Stimulated activated CD8-positive, alpha-beta memory T cell treated with anti-CD3 and anti-CD28 coated beads, Interleukin-4, amount 100 ng/mL, for 24 hours (primary cell): ENCODE data around the gene ZNF226.
"Not testable (repeated sequence)": the region's sequence is repeated elsewhere in the genome, so short reads cannot be mapped to it uniquely, and the experiment has no call there.

Experiments used
- DNase-seq: peaks from one replicate; pipeline ENCODE4 v3.0.0-alpha.2; 2020; ENCODE audit warnings: low read depth

The ZNF226 gene

DNA sequence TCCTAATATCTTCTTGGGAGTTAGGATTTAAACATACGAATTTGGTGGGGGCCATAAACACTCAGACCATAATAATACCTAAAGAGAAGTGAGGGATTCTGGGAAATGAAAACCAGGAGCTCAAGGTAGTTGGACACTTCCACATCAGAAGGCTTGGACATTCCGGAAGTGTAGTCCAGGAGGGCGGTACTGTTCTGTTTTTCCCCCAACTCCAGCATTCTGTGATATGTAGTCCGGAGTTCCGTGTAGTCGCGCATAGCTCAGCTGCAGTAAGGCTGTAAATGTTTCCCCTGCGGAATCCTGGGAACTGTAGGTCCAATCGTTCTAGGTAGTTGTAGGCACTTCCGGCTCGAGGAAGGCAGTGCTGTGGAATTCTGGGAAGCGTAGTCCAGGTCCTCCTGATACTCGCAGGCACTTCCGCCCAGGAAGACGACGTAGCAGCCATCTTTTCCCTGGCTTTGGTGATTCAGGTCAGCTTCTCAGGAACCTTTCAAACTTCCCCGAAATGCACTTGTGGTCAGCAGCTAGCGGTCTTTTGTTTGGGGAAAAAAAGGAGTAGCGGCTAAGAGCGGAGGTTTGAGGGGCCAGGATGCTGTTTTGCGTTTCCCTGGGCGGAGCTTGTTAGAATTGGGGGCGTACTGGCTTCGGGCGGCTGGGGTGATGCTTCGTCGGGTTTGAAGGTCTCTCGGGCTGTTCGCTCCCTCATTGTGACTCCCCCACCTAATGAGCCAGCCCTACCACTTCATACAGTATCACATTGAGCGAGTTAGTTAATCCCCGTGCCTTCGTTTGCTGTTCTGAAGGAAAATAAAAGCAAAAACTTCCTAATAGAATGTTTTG is at the start of gene ZNF226:
Gene ZNF226, plus strand, starts transcription at position 428 of the 840 bp plus-strand sequence. CDS start 4,981 bp downstream, outside the sequence.
- DNase-seq: peak; percentile 72

DNA sequence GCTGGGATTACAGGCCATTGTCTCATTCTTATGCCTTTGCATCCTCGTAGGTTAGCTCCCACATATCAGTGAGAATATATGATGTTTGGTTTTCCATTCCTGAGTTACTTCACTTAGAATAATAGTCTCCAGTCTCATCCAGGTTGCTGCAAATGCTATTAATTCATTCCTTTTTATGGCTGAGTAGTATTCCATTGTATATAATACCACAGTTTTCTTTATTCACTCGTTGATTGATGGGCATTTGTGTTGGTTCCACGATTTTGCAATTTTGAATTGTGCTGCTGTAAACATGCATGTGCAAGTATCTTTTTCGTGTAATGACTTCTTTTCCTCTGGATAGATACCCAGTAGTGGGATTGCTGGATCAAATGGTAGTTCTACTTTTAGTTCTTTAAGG is 43.7 kb upstream of the ZNF226 start:
- not testable (repeated sequence) for DNase-seq

DNA sequence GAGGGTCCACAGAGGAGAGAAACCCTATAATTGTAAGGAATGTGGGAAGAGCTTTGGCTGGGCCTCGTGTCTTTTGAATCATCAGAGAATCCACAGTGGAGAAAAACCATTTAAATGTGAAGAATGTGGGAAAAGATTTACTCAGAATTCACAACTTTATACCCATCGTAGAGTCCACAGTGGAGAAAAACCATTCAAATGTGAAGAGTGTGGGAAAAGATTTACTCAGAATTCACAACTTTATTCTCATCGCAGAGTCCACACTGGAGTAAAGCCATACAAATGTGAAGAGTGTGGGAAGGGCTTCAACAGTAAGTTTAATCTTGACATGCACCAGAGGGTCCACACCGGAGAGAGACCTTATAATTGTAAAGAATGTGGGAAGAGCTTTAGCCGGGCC is 32.9 kb upstream of the ZNF226 start:
- no peak for DNase-seq

DNA sequence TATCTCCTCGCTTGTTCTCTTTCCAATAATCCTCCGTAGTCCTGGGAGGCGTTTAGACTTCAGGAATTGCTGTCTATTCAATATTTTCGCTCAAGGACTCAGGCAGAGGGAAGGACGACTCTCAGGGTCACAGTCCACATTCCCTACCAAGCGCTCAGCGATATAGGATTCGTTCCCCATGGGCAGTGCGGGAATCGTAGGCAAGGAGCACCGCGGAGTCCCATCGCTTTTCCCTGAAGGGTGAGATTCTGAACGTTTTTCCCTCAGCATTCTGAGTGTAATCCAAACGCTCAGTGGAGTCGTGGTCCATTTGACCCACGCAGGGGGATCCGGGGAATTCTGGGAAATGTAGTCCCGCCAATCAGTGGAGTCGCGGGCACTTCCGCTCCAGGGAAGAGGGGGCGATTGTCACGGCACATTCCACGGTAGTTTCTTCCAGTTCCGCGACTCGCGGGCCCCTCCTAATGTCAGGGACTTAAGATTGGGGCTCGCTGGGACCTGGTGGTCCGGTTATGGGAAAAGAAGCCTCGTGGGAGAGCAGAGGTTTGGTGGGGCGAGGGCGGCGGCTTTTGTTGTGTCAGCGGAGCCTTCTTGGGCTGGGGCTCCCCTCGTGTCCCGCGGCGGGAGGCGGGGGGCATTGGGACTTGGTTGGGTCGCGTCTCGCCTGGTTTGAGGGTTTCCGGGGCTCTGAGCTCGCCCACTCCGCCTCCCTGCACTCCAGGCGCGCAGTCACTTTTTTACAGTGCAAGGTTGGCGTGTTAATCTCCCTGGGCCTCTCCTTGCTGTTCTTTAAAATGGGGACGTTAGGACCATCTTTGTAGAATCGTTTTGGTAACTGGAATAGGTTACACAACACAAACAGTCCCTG is 23.5 kb upstream of the ZNF226 start, which contains the start of gene ZNF234:
Gene ZNF234, plus strand, starts transcription at position 364 of the 868 bp plus-strand sequence. CDS start 3,079 bp downstream, outside the sequence.
- DNase-seq: peak; percentile 55

DNA sequence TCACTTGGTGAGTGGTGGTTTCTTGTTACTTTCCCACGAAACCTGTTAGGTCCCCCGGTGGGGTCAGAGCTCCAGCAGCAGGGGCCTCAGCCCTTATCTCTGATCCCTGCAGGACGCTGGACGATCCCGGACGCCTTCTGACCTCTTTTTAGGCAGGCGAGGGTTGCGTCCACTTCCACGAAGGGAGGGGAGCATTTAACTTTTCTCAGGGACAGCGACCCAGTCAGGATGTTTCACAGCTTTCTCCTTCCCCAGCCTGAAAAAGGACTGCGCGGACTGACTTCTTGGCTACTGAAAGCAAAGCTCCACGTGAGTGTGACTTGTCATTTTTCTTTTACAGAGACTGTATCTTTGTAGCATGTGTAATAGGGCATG is 22.9 kb upstream of the ZNF226 start:
- no peak for DNase-seq

DNA sequence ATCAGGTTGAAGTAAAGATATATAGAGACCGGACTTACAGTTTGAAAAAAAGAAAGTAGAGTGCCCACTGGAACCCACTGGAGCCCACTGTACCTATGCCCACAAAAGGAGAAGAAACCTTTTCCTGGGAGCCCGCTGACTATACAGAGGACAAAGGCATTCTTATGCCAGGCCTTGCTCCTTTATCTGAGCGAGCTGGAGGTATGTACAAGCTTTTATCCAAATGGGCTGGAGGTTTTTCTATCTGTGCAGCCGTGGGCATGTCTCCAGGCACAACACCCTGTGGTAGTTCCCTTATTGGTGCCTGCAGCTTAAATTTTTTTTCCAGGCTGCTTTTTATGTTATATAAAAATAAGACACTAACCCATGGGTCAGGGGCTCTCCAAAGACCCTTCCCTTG is 15.1 kb upstream of the ZNF226 start:
- DNase-seq: no peak

DNA sequence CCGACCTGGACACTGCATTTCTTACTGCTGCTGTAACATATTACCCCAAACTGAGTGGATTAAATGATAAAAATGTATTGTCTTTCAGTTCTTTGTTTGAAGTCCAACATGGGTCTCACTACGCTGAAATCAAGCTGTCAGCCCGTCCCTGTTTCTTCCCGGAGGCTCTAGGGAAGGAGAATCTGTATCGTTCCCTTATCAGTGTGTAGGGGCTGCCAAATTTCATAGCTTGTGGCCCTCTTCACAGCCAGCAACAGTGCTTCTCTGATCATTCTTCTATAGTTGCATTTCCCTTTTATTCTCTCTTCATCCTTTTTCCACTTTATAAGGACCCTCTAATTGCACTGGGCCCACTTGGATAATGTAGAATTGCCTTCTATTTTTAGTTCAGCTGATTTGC is 13.4 kb upstream of the ZNF226 start:
- DNase-seq: no peak

DNA sequence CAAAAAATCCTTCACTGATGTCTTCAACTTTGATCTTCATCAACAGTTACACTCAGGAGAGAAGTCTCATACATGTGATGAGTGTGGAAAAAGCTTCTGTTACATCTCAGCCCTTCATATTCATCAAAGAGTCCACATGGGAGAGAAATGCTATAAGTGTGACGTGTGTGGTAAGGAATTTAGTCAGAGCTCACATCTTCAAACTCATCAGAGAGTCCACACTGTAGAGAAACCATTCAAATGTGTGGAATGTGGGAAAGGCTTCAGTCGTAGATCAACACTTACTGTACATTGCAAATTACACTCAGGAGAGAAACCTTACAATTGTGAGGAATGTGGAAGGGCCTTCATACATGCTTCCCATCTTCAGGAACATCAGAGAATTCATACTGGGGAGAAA is 8.4 kb upstream of the ZNF226 start:
- DNase-seq: no peak

DNA sequence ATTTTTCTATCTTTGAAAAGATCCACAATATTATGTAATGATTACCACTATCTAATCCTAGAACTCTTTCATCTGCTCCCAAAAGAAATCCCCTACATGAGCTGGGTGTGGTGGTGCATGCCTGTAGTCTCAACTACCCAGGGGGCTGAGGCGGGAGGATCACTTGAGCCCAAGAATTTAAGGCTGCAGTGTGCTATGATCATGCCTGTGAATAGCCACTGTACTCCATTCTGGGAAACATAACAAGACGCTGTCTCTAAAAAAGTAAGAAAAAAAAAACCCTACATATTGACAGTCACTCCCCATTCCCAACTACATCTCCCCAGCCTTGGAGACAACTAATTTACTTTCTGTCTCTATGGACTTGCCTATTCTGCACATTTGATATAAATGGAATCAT is 1.1 kb upstream of the ZNF226 start:
- DNase-seq: no peak

DNA sequence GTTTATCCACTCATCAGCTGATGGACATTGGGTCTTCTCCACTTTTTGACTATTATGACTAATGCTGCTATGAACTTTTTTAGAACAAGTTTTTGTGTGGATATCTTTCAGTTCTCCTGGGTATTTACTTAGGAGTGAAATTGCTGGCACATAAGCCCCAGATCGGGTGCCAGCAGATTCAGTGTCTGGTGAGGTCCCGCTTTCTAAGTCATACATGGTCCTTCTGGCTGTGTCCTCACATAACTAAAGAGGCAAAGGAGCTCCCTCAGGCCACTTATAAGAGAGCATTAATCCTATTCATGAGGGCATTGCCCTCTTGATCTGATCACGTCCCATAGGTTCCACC is 600 bp upstream of the ZNF226 start:
- DNase-seq: no peak

DNA sequence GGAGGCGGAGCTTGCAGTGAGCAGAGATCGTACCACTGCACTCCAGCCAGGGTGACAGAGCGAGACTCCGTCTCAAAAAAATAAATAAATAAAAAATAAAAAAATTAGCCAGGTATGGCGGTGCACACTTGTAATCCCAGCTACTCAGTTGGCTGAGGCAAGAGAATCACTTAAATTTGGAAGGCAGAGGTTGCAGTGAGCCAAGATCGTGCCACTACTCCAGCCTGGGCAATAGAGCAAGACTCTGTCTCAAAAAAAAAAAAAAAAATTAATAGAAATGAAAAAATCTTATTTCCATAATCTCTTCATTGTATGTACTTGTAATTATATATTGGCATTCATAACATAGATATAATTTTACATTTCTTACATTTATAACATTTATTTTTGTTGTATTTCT is 5.8 kb downstream of the ZNF226 start:
- not testable (repeated sequence) for DNase-seq

DNA sequence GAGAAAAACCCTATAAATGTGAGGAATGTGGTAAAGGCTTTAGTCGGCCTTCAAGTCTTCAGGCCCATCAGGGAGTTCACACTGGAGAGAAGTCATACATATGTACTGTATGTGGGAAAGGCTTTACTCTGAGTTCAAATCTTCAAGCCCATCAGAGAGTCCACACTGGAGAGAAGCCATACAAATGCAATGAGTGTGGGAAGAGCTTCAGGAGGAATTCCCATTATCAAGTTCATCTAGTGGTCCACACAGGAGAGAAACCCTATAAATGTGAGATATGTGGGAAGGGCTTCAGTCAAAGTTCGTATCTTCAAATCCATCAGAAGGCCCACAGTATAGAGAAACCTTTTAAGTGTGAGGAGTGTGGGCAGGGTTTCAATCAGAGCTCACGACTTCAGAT is 11.7 kb downstream of the ZNF226 start:
- DNase-seq: no peak

DNA sequence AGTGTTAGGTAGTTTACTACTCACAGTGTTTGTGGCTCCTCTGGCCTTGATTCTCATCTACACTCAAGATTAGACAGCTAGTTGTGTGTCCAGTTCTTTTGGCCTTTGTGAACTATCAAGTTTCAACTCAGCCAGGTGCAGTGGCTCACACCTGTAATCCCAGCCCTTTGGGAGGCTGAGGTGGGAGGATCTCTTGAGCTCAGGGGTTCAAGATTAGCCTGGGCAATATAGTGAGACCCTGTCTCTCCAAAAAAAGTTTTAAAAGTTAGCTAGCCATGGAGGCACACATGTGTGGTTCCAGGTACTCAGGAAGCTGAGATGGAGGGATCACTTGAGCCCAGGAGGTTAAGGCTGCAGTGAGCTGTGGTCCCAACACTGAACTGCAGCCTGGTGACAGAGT is 16.1 kb downstream of the ZNF226 start:
- no peak for DNase-seq

DNA sequence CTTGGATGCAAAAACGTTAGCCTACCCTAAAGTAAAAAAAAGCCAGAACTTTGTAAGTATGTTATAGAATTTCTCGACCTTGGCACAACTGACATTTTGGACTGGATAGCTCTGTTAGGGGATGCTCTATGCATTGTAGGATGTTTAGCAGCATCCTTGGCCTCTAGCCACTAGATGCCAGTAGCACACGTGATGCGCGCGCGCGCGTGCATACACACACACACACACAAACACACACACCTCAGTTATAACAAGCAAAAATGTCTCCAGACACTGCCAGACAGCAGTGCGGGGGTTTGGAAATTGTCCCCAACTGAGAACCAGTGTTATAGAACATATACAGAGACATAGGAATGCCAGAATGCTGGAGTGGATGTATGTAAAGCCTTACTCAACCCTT is 17.2 kb downstream of the ZNF226 start:
- DNase-seq: no peak

DNA sequence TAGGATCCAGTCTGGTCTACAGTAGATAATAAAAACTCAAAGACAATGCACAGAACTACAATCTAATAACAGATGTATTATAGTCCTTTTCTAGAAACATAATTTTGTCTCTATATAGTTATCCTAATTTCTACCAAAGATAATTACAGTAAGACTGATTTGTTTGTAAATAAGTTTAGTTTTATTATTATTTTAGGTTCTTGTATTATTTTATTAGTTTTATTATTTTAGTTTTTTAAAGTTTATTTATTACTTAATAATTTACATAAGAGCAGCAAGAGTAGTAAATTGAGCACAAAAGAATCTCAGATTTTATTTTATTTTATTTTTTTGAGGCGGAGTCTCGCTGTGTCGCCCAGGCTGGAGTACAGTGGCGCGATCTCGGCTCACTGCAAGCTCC is 25.1 kb downstream of the ZNF226 start:
- no peak for DNase-seq

DNA sequence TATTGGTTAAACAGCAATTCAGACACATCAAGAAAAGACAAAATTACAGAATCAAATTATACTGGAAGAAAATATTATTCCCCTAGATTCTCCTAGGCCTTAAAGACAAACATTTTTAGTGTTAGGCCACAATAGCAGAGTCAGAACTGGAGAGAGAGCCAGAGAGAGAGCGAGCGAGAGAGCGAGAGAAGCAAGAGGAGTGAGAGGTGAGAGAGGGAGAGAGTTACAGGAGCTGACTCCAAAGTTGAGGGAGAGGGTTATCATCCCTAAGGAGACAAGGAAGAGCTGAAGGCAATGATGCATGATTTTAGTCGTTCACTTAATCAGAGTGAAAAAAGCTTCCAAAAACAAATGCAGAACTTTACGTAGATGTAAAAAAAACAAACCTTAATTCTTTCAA is 27.2 kb downstream of the ZNF226 start:
- no peak for DNase-seq

DNA sequence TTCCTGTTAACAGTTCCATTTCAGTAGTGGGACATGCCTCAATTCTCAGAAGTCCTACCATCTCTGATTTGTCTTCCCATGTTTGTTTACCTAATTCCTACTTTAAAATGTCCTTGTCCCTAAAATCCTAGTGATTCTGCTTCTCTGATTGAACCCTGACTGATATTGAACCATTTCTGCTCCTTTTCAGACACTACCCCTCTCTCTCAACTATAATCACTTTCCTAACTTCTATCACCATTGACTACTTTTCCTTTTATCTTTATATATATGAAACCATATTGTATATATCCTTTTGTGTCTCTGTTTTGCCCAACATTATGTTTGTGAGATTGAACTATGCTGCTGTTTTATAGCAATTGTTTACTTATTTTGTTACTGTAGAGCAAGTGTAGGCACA is 31.9 kb downstream of the ZNF226 start:
- no peak for DNase-seq

DNA sequence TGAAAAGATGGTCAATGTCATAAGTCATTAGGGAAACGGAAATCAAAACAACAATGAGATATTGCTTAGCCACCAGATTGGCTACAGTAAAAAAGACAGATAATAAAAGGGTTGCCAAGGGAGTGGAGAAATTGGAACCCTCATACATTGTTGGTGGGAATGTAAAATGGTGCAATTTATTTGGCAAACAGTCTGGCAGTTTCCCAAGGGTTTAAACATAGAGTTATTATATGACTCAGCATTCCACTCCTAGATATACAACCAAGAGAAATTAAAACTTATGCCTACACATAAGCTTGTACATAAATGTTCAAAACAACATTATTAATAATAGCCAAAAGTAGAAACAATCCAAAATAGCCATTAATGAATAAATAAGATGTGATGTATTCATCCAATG is 37.6 kb downstream of the ZNF226 start:
- no peak for DNase-seq

DNA sequence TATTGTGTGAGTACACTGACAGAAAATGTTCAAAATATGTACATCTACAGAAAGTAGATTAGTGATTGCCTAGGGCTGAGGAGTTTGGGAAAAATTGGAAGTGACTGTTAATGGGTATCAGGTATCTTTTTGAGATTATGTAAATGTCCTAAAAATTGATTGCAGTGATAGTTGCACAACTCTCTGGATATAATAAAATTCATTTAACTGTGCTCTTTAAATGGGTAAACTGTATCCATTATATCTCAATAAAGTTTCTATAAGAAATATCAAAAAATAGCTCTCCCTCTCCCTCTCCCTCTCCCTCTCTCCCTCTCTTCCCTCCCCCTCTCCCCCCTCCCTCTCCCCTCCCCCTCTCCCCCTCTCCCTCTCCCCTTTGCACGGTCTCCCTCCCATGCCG is 38.1 kb downstream of the ZNF226 start:
- DNase-seq: no peak

DNA sequence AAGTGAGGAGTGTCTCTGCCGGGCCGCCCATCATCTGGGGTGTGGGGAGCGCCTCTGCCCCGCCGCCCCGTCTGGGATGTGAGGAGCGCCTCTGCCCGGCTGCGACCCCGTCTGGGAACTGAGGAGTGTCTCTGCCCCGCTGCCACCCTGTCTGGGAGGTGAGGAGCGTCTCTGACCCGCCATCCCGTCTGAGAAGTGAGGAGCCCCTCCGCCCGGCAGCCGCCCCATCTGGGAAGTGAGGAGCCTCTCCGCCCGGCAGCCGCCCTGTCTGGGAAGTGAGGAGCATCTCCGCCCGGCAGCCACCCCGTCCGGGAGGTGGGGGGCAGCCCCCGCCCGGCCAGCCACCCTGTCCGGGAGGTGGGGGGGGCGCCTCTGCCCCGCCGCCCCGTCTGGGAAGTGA is 39.0 kb downstream of the ZNF226 start:
- DNase-seq: not testable (repeated sequence)

DNA sequence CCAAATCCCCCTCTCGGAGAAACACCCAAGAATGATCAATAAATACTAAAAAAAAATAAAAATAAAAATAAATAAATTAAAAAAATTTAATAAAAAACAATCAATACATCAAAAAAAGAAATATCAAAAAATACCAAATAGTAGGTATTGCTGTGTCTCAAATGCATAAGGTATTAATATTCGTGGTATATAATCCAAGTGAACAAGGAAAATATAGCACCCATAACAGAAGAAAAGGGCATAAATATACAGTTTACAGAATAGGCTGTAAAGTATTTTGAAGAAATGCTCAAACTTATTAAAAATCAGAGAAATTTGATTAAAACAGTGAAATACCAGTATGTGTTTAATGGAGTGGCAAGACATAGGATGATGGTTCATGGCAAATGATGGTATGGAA is 39.9 kb downstream of the ZNF226 start:
- DNase-seq: no peak

DNA sequence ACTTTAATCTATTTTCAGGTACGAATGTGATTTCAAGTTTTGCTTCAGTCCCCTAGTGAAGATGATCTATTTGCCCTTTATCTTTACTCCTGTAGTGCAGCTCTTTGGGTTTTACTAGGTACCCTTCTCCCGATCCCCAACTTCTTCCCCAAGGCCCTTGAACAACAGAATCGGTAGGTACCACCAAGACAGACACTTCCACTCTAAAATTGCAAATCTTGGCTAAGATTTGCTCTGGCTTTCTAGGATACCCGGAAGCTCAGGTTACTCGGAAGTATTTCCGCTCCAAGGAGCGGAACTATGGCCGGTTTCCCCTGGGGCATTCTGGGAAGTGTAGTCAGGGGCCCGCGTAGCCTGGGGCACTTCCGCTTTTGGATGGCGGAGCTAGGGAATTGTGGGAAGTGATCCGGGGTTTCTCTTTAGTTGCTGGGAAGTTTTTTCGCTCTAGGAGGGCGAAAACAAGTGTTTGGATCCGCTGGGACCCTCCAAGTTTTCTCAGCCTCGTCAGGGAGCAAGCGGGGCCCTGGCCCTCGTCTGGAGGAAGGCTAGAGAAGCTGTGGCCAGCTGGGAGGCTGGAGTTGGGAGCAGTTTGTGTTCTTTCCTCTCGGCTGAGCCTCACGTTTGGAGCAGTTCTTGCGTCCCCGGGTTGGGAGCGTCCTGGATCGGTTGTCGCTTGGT is 42.4 kb downstream of the ZNF226 start:
- peak; percentile 68 for DNase-seq
